HEK293T (cell line): ENCODE data around the gene PBX1.

ENCODE experiments used
- CTCF ChIA-PET: fragments of 350-600 bp; formaldehyde crosslinking; extraction: SDS; loops from one replicate; lab custom pipeline; 2021; ENCODE audit warnings: antibody characterized with exemption, inconsistent platforms; lab: Yijun Ruan, JAX
- POLR2A ChIA-PET: fragments of 350-600 bp; formaldehyde crosslinking; extraction: SDS; loops from one replicate; lab custom pipeline; 2020; ENCODE audit warnings: antibody characterized with exemption, inconsistent platforms; lab: Yijun Ruan, JAX
- DNase-seq: peaks from one replicate; pipeline ENCODE4 v3.0.0; 2012; ENCODE audit warnings: mixed read lengths; ENCODE audit errors: extremely low spot score
- ARNT ChIP-seq: fragments of 450-650 bp; IDR thresholded peaks from 2 replicates; pipeline ENCODE4 v1.6.1; 2017; ENCODE audit warnings: mild to moderate bottlenecking
- BHLHE40 ChIP-seq: fragments of 450-650 bp; IDR thresholded peaks from 2 replicates; pipeline ENCODE4 v1.6.1; 2016; ENCODE audit warnings: mild to moderate bottlenecking, moderate library complexity, borderline replicate concordance
- CTBP1 ChIP-seq: fragments of 450-650 bp; IDR thresholded peaks from 2 replicates; pipeline ENCODE4 v1.6.1; 2016; ENCODE audit warnings: borderline replicate concordance
- ELF4 ChIP-seq: fragments of 450-650 bp; IDR thresholded peaks from 2 replicates; pipeline ENCODE4 v1.6.1; 2017; ENCODE audit warnings: antibody characterized with exemption
- FOXA1 ChIP-seq: fragments of 450-650 bp; IDR thresholded peaks from 2 replicates; pipeline ENCODE4 v1.6.1; 2016; ENCODE audit warnings: mild to moderate bottlenecking
- FOXK2 ChIP-seq: fragments of 450-650 bp; IDR thresholded peaks from 2 replicates; pipeline ENCODE4 v1.6.1; 2016; ENCODE audit warnings: mild to moderate bottlenecking
- FOXM1 ChIP-seq: fragments of 450-650 bp; IDR thresholded peaks from 2 replicates; pipeline ENCODE4 v1.6.1; 2017; ENCODE audit warnings: mild to moderate bottlenecking, borderline replicate concordance
- HDGF ChIP-seq: fragments of 450-650 bp; IDR thresholded peaks from 2 replicates; pipeline ENCODE4 v1.6.1; 2017; ENCODE audit warnings: antibody characterized with exemption, borderline replicate concordance
- L3MBTL2 ChIP-seq: fragments of 450-650 bp; conservative IDR thresholded peaks from 2 replicates; pipeline ENCODE4 v1.6.1; 2016; ENCODE audit warnings: mild to moderate bottlenecking
- LEF1 ChIP-seq: fragments of 450-650 bp; IDR thresholded peaks from 2 replicates; pipeline ENCODE4 v1.6.1; 2017; ENCODE audit warnings: mild to moderate bottlenecking, borderline replicate concordance
- NFRKB ChIP-seq: fragments of 450-650 bp; IDR thresholded peaks from 2 replicates; pipeline ENCODE4 v1.6.1; 2016; ENCODE audit warnings: mild to moderate bottlenecking, moderate library complexity
- SP1 ChIP-seq: fragments of 450-650 bp; IDR thresholded peaks from 2 replicates; pipeline ENCODE4 v1.6.1; 2017
- SUZ12 ChIP-seq: fragments of 450-650 bp; IDR thresholded peaks from 2 replicates; pipeline ENCODE4 v1.6.1; 2016; ENCODE audit warnings: mild to moderate bottlenecking
- TARDBP ChIP-seq: fragments of 450-650 bp; IDR thresholded peaks from 2 replicates; pipeline ENCODE4 v1.6.1; 2016
- ZNF384 ChIP-seq: fragments of 450-650 bp; IDR thresholded peaks from 2 replicates; pipeline ENCODE4 v1.6.1; 2016
- TF ChIP-seq, protein P1 (sequence below): fragments of 450-650 bp; IDR thresholded peaks from 2 replicates; pipeline ENCODE4 v1.6.1; 2016

Gene PBX1

GRCh38 chr1:164780863-164781262 is 221.9 kb downstream of the PBX1 start:
- CTCF ChIA-PET: no interaction called here
- TF ChIP-seq CTBP1 (no peak), NFRKB (no peak), BHLHE40 (no peak), FOXA1 (no peak), L3MBTL2 (no peak)
- POLR2A ChIA-PET: no interaction called here
- no peak for DNase-seq

DNA sequence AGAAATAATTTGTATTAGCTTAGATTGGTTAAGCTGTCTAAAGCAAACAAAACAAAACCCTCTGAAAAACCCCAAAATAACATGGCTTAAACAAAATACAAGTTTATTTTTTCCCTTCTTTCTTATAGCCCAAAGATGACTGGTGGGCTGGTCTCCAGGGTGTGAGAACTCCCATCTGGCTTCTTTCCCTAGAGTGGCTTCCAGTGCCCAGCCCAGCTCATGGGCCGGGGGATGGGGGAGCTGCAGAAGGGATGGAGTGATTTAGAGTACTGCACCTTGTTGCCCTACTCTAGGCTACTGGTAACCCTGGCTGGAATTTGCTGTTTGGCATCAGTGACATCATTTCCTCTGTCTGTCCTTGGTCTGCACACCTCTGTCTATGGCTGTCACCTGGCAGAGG is 223.0 kb downstream of the PBX1 start:
- TF ChIP-seq SP1 (no peak), FOXK2 (no peak), CTBP1 (no peak), NFRKB (no peak), HDGF (no peak), ZNF384 (no peak), L3MBTL2 (no peak), ARNT (no peak), LEF1 (no peak), TARDBP (no peak), FOXA1 (no peak), BHLHE40 (no peak), ELF4 (no peak), SUZ12 (no peak), FOXM1 (no peak)
- TF ChIP-seq, protein P1, sequence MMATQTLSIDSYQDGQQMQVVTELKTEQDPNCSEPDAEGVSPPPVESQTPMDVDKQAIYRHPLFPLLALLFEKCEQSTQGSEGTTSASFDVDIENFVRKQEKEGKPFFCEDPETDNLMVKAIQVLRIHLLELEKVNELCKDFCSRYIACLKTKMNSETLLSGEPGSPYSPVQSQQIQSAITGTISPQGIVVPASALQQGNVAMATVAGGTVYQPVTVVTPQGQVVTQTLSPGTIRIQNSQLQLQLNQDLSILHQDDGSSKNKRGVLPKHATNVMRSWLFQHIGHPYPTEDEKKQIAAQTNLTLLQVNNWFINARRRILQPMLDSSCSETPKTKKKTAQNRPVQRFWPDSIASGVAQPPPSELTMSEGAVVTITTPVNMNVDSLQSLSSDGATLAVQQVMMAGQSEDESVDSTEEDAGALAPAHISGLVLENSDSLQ: no peak
- no peak for DNase-seq
- ChIA-PET POLR2A (no interaction called here), CTCF (no interaction called here)

- CTCF ChIA-PET: interaction anchor here (0.8 to 1.1 kb wide), 2 partner anchors 10 to 110 kb away, joined by 3 read pairs; no protein-coding TSS in a partner anchor
- POLR2A ChIA-PET: no interaction called here
- TF ChIP-seq ELF4 (no peak), ZNF384 (no peak), L3MBTL2 (no peak), LEF1 (no peak), BHLHE40 (no peak), FOXK2 (no peak), SUZ12 (no peak), HDGF (no peak), CTBP1 (no peak), SP1 (no peak), FOXA1 (no peak), TARDBP (no peak), FOXM1 (no peak), NFRKB (no peak), ARNT (no peak)
- TF ChIP-seq, protein P1: no peak
- DNase-seq: no peak
Observed at GRCh38 chr1:164783778-164784555, 225.0 kb downstream of the PBX1 start.

DNA sequence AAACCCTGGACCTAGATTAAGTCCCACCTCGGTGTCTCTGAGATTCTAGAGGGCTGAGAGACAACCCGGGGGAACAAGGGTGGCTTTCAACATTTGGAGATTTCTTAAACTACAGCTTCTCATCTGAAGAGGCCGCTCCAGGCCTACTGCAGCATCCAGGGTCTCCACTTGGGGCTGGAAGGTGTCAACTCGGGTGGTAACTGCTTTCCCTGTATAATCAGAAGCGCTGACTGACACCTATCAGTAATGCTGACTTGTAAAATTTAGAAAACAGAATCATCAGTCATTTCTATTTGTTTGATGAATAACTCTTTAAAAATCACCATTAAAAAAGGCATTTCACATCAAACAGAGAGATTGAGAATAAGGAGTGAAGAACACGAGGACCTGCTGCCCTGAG is 226.0 kb downstream of the PBX1 start:
- ChIA-PET CTCF (no interaction called here), POLR2A (no interaction called here)
- TF ChIP-seq LEF1: no peak
- no peak for TF ChIP-seq ELF4
- no peak for TF ChIP-seq NFRKB
- TF ChIP-seq FOXK2: no peak
- no peak for TF ChIP-seq FOXA1
- TF ChIP-seq CTBP1: no peak
- TF ChIP-seq ARNT: no peak
- no peak for TF ChIP-seq BHLHE40
- no peak for TF ChIP-seq SP1
- no peak for TF ChIP-seq SUZ12
- TF ChIP-seq ZNF384: no peak
- no peak for TF ChIP-seq HDGF
- no peak for DNase-seq

DNA sequence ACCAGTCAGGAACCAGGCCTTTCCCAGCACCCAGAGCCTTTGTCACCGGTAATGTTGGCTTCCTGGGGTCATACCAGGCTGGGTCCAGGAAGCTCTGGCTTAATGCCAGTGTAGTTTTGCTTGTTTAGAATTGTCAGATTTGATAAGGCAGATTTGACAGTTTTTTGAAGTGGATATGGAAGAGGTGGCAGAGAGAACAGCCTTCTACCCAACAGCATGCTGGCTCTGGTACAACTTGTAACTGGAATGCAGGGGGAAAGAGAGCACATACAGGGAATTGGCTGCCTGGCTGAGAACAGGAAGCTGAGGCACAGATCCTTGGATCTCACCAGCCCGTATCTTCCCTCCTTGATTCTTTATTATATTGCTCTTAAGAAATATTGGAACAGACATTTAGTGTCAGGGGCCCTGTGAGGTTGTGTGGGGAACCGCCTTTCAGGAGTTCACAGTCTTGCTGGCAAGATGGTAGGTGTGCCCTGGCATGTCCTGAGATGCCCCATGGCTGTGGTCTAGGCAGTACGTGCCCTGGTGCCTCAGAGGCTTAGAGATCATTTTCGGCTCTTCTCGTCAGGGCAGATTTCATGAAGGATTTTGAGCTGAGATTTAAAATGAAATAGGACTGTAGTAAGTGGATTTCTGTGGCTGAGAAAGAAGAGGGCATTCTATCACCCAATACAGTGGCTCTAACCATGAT is 227.0 kb downstream of the PBX1 start:
- TF ChIP-seq ZNF384 (no peak), LEF1 (no peak), L3MBTL2 (no peak), FOXK2 (no peak), SP1 (no peak), SUZ12 (no peak), ELF4 (no peak), BHLHE40 (no peak), NFRKB (no peak), CTBP1 (no peak), FOXA1 (no peak), ARNT (no peak), FOXM1 (no peak), TARDBP (no peak), HDGF (no peak)
- TF ChIP-seq, protein P1: no peak
- ChIA-PET CTCF (interaction anchor here (0.6 to 1.2 kb wide), 3 partner anchors 79 to 623 kb away, joined by 3 read pairs; no protein-coding TSS in a partner anchor), POLR2A (interaction anchor here (0.6 to 1.1 kb wide), 3 partner anchors 11 to 188 kb away, joined by 3 to 4 read pairs (median 3); no protein-coding TSS in a partner anchor)
- no peak for DNase-seq
